ENCODE measurements around the gene CUX1.
A peak's percentile ranks its signal among the peaks of the same experiment; 100 is the strongest.

The CUX1 gene

DNA sequence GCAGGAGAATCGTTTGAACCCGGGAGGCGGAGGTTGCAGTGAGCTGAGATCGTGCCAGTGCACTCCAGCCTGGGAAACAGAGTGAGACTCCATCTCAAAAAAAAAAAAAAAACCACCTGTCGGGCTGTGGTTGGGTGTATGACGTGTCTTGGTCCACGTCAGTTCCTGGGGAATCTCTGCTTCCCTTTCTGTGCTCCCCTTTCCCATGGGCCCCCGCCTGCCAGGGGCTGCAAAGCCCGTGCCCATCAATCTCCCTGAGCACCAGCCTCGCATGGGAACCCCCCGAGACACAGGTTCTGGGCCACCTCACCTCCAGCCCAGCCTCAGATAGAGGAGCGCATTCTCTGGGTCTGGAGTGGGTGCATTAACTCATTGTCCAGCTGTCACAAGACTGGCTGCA is 467.0 kb downstream of the CUX1 start:
- no peak overlapping the region for H3K4me3 ChIP-seq (ENCODE audit: control insufficient read depth, low read depth, low read length)
- no peak for DNase-seq (ENCODE audit: low read depth)
- TF ChIP-seq, protein P1, sequence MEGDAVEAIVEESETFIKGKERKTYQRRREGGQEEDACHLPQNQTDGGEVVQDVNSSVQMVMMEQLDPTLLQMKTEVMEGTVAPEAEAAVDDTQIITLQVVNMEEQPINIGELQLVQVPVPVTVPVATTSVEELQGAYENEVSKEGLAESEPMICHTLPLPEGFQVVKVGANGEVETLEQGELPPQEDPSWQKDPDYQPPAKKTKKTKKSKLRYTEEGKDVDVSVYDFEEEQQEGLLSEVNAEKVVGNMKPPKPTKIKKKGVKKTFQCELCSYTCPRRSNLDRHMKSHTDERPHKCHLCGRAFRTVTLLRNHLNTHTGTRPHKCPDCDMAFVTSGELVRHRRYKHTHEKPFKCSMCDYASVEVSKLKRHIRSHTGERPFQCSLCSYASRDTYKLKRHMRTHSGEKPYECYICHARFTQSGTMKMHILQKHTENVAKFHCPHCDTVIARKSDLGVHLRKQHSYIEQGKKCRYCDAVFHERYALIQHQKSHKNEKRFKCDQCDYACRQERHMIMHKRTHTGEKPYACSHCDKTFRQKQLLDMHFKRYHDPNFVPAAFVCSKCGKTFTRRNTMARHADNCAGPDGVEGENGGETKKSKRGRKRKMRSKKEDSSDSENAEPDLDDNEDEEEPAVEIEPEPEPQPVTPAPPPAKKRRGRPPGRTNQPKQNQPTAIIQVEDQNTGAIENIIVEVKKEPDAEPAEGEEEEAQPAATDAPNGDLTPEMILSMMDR (IDR thresholded peaks at IDR 0.05; ENCODE audit: control insufficient read depth, insufficient read depth, low read depth, low read length, missing control alignments), result no peak

DNA sequence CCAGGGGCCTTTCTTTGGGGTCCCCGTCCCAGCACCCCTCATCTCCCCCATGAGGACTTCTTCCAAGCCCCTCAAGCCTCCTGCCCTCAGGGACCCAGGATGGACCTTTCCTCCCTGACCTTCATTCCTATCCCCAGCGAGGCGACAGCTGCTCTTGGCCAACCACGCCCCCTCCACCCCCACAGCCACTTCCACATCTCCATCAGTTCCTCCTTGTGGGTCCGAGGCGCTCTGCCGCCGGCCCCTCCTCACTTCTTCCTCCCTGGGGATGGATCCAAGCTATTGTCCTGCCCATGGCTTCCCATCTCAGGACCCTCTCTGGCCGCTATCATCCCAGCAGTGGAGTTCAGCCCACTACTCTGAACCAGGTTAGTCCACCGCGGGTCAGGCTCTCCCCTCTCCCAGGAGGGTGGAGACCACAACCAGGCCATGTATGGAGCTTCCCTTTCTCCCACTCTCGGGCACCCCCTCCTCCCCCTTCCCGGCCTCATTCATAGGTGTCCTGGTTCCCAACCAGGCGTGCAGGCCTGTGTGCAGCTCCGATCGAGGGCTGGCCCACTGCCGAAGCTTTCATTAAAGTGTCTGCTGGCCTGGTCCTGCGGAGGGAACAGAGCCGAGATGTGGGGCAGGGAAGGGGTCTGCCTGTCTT is 467.6 kb downstream of the CUX1 start:
- TF ChIP-seq, protein P1 (IDR thresholded peaks at IDR 0.05; ENCODE audit: control insufficient read depth, insufficient read depth, low read depth, low read length, missing control alignments), result no peak
- no peak for DNase-seq (ENCODE audit: low read depth)
- no peak overlapping the region for H3K4me3 ChIP-seq (ENCODE audit: control insufficient read depth, low read depth, low read length)

DNA sequence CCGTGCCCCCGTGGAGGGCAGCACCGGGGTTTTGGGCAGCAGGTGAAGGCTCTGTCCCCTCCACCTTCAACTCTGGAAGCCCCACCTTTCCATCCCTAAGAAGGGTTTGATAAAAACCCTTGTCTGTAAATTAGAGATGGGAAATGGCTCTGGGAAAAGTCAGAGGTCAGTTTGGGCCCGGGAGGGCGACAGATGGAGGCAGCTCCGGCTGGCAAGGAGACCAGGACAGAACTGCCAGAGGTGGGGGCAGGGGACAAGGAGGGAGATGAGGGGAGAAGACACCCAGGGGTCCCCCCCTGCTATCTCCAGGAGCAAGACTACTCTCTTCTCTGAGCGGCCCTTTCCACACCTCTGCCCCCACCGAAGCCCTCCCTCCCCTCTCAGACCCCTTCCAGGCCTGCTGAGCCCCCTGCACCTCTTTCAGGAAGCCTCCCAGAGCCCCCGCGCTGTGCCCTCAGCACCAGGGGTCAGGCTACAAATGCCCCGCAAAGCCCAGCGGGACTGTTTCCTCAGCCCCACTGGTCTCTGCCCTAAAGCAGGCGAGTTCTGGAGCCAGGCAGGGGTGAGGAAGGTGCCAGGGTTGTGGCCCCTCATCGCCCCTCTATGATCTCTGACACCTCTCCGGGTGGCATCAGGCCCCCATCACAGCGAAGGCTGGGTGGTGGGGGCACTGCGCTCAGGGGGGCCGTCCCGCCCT is 468.3 kb downstream of the CUX1 start:
- TF ChIP-seq, protein P1 (IDR thresholded peaks at IDR 0.05; ENCODE audit: control insufficient read depth, insufficient read depth, low read depth, low read length, missing control alignments), result no peak
- H3K4me3 ChIP-seq (ENCODE audit: control insufficient read depth, low read depth, low read length), result peak overlapping the region; percentile 59
- no peak for DNase-seq (ENCODE audit: low read depth)

DNA sequence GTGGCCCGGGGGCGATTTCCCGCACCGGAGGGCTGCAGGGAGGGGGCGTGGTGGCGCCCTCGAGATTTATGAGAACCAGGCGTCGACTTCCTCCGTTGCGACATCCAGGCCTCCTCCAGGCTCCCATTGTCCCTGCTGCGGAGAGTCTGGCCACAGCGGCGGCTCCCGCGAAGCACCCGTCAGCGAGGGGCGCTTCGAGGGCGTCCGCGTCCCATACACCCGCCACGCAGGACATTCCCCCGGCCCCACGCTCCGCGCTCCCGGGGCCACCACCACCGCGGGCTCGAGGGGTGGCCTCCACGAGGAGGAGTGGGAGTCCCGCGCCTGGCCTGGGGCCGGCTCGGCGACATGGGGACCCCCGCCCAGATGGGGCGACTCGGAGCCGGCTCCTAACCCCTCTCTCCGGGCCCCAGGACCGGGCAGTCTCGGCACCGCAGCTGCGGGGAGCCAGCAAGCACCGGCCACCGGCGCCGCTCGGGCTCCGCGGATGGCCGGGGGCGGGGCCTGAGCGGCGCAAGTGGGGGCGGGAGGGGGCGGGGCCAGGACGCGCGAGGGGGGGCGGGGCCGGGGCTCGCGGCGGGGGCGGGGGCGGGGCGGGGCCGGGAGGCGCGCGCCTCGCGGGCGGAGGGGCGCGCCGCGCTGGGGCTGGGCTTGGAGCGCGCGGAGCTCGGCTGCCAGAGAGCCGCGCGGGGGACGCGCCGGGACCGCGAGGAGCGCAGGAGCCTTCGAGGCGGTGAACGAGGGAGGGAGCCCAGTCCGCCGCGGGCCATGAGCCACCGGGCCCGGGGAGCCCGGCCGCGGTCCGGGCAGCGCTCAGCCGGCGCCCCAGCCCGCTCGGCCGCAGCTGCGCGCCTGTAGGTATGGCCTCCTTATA is 469.0 kb downstream of the CUX1 start, which contains the start of gene SH2B2:
Gene SH2B2 (plus strand): TSS at position 632 of the 874 bp plus-strand sequence. CDS start 13,683 bp downstream, outside the sequence.
- no peak for DNase-seq (ENCODE audit: low read depth)
- peak within 1 kb of the TSS; percentile 79 for H3K4me3 ChIP-seq (ENCODE audit: control insufficient read depth, low read depth, low read length)
- TF ChIP-seq, protein P1 (IDR thresholded peaks at IDR 0.05; ENCODE audit: control insufficient read depth, insufficient read depth, low read depth, low read length, missing control alignments), result no peak

DNA sequence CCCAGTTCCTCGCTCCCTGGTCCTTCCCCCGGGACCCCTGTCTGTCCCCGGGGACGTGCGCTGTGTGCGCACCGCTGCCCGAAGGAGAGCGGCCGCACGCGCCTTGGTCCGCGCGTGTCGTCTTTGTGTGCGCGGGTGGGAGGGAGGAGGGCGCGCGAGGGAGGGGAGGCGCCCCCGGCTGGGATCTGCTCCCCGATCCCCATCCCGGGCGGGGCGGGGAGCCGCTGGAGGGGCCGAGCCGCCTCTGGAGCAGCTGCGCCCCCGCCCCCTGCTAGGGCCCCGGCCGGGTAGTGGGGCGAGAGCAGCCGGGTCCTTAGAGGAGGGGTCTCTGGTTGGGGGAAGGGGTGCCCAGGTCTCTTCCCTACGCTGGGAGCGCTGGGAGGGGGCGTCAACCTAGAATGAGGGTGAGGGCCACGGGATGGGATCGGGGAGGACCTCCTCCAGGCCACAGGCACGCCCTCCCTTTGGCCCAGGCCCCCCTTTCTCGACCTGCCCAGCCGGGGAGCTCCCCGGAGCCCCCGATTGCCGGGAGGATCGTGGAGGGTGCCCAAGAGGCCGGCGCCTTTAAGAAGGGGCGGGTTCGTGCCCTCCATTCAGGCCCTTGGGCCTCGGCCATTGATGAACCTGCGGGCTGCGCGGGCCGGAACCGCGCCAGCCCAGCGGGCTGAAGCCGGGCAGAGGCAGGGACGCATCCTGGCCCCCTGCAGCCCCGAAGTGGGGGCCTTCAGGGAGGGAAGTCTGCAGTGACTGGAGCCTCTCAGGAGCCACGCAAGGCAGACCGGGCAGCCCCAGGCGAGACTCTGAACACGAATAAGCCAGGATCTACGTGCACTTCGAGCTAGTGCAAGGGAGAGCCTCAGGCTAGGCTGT is 469.9 kb downstream of the CUX1 start:
- TF ChIP-seq, protein P1 (IDR thresholded peaks at IDR 0.05; ENCODE audit: control insufficient read depth, insufficient read depth, low read depth, low read length, missing control alignments), result no peak
- no peak for DNase-seq (ENCODE audit: low read depth)
- peak overlapping the region; percentile 79 for H3K4me3 ChIP-seq (ENCODE audit: control insufficient read depth, low read depth, low read length)

DNA sequence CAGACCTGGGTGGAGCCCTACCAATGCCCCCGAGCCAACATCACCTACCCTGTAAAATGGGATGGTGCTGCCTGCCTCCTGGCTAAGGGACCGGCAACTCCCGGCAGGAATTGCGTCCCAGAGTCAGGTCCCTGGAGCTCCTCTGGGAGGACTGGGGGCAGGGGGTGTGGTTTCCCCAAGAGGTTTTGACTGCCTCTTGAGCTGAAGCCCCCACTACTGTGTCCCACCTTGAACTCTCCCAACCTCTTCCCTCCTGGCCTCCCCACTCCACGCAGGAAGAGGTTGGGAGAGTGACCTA is 470.5 kb downstream of the CUX1 start:
- DNase-seq (ENCODE audit: low read depth), result no peak
- H3K4me3 ChIP-seq (ENCODE audit: control insufficient read depth, low read depth, low read length), result peak overlapping the region; percentile 79
- TF ChIP-seq, protein P1 (IDR thresholded peaks at IDR 0.05; ENCODE audit: control insufficient read depth, insufficient read depth, low read depth, low read length, missing control alignments), result no peak
